Upper lobe of left lung (tissue), 4 donors: ENCODE data around the gene OXSR1.

ENCODE experiments used
- EP300 ChIP-seq, 4 donors: sonication (generic); formaldehyde crosslinking; IDR thresholded peaks; one replicate each; pipeline ENCODE4 v1.5.1; 2017; ENCODE audit warnings: antibody characterized with exemption in 4 of 4, control low read depth in 2 of 4
- POLR2A ChIP-seq, 4 donors: fragments of 450-650 bp; IDR thresholded peaks; one replicate each; pipeline ENCODE4 v1.5.1; 2016 to 2017; ENCODE audit warnings: antibody characterized with exemption in 4 of 4, mild to moderate bottlenecking in 2 of 4
- POLR2AphosphoS5 ChIP-seq, 2 donors: sonication (generic); formaldehyde crosslinking; IDR thresholded peaks; one replicate each; pipeline ENCODE4 v1.5.1; 2017; ENCODE audit warnings: antibody characterized with exemption in 2 of 2
- TF ChIP-seq, protein P1 (sequence below), 6 experiments: fragments of 450-650 bp in 4 of 6; fragments of 200-600 bp in 2 of 6; sonication (generic) in 2 of 6; IDR thresholded peaks; one replicate each; pipeline ENCODE4 v1.5.1; 2016 to 2019; ENCODE audit warnings: antibody characterized with exemption in 6 of 6

DNA sequence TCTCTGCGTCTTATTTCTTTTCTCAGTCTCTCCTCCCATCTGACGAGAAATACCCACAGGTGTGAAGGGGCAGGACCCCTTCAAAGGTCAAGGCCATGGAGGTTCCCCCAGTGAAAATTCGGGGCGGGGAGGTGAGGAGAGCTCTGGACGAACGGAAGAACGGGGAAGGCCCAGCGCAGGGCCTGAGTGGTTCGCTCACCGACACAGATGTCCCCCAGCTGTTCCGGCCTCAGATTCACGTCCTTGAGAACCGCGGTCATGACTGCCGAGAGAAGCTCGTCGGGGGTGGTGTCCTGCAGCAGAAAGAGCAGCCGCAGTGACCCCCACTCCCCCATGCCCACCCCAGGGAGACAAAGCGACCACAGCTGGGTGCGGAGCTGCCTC is 29.0 kb upstream of the OXSR1 start:
- TF ChIP-seq, protein P1, sequence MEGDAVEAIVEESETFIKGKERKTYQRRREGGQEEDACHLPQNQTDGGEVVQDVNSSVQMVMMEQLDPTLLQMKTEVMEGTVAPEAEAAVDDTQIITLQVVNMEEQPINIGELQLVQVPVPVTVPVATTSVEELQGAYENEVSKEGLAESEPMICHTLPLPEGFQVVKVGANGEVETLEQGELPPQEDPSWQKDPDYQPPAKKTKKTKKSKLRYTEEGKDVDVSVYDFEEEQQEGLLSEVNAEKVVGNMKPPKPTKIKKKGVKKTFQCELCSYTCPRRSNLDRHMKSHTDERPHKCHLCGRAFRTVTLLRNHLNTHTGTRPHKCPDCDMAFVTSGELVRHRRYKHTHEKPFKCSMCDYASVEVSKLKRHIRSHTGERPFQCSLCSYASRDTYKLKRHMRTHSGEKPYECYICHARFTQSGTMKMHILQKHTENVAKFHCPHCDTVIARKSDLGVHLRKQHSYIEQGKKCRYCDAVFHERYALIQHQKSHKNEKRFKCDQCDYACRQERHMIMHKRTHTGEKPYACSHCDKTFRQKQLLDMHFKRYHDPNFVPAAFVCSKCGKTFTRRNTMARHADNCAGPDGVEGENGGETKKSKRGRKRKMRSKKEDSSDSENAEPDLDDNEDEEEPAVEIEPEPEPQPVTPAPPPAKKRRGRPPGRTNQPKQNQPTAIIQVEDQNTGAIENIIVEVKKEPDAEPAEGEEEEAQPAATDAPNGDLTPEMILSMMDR (IDR thresholded peaks at IDR 0.05) = no peak
- TF ChIP-seq POLR2A (IDR thresholded peaks at IDR 0.05) = no peak
- TF ChIP-seq EP300 (IDR thresholded peaks at IDR 0.05) = no peak
- no peak for TF ChIP-seq POLR2AphosphoS5 (IDR thresholded peaks at IDR 0.05)
